GM12875 (cell line): ENCODE measurements around the gene CDC42EP2.

ENCODE experiments used
- H3K4me3 ChIP-seq: one replicate; pipeline ENCODE4 v1.5.1; 2011; ENCODE audit warnings: low read depth, low read length, control low read depth
- CTCF ChIP-seq: IDR thresholded peaks from 2 replicates; pipeline ENCODE4 v1.5.1; 2011; ENCODE audit warnings: low read depth, mild to moderate bottlenecking, control low read depth, inconsistent platforms, low read length, moderate library complexity, borderline replicate concordance; ENCODE audit not compliant: insufficient read depth

The CDC42EP2 gene

GRCh38 chr11:65291613-65292012 is 23.1 kb upstream of the CDC42EP2 start:
- H3K4me3 ChIP-seq: no peak overlapping the region
- no peak for TF ChIP-seq CTCF

GRCh38 chr11:65292890-65293289 is 21.8 kb upstream of the CDC42EP2 start:
- TF ChIP-seq CTCF: no peak

GRCh38 chr11:65293909-65294381 is 20.7 kb upstream of the CDC42EP2 start:
- H3K4me3 ChIP-seq: no peak overlapping the region
- no peak for TF ChIP-seq CTCF

More at GRCh38 chr11:65292890-65293289, 21.8 kb upstream of the CDC42EP2 start:
- H3K4me3 ChIP-seq: no peak overlapping the region

- H3K4me3 ChIP-seq: no peak overlapping the region
- no peak for TF ChIP-seq CTCF
Observed at GRCh38 chr11:65295001-65295400, 19.7 kb upstream of the CDC42EP2 start.

DNA sequence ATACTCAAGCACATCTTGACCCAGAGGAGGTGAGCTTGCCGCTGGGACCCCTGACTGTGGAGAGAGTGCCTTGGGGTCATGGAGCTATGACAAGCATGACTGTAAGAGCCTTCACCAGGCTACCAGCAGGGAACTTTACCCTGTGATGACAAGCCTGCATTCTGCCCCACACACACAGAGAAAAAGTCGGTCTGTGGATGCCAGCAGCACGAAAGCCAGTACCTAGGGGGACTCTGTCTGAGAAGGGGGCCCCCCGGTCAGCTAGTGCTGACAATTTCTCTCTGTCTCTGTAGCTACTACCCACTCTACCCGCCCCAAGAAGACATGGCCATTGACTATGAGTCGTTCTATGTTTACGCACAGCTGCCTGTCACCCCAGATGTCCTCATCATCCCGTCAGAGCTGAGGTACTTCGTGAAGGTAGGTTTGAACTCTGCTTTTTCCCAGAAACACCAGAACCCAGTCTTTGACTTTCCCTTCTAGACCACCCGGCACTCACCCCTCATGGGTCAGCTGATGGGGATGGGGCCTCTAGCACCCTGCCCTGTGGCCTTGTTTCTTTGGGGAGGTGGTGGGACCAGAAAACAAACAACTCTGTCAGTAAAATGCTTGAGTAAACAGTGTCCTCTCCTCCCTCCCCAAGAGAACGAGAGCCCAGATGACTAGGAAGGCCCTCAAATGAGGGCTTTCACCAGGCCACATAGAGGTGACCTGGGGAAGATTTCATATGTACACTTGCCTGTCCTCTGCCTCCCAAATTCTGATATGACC is 18.9 kb upstream of the CDC42EP2 start:
- no peak for TF ChIP-seq CTCF
- no peak overlapping the region for H3K4me3 ChIP-seq

DNA sequence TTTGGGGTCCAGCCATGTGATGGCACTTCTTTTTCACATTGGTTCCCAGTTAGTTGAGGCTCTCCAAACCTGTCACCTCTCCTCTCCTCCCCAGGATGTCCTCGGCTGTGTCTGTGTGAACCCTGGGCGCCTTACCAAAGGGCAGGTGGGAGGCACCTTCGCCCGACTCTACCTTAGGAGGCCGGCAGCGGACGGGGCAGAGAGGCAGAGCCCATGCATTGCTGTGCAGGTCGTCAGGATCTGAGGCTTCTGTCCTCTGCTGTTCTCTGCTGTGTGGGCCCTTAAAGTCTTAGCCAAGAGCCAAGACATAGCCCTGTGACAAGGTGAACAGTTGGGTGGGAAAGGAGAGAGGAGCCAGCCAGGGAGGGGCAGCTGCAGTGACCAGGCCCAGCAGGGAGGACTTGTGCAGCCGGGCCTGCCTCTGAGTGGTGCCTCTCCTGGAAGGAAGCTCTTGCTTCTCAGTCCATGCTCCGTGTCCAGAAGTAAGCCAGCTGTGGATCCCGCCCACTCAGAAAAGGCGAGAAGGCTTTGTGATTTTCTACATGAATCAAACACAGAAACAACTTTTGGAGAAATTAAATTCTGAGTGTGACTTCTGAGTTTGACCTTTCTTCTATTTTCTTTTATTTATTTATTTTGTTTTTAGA is 17.5 kb upstream of the CDC42EP2 start:
- TF ChIP-seq CTCF: no peak
- no peak overlapping the region for H3K4me3 ChIP-seq

DNA sequence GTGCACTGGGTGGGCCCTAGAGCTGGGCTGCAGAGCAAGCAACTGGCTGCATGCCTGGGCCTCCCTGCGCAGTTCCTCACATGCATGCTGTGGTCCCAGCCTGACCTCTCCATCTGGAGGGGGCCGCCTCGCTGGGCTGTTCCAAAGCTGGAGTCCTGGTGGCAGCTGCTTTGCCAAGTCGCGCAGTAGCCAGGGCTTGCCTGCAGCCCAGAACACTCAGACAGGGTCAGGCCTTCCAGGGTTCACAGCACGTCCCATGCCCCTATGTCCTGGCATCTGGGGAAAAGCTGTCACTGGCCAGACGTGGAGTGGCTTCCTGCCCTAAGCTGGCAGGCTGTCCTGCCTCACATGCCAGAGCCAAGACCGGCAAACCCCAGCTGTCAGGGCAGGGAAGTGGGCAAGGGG is 16.5 kb upstream of the CDC42EP2 start:
- no peak for TF ChIP-seq CTCF
- H3K4me3 ChIP-seq: no peak overlapping the region
